ENCODE data around the gene VPREB1. TPM values are rescaled to one million over a fixed set of nuclear protein-coding genes. Genes with fewer than 3 reads are reported as not detected.

VPREB1 gene
- total and polyA plus RNA-seq, 2 of the 4 experiments (the other 2 are of a cell fraction), result not detected

DNA sequence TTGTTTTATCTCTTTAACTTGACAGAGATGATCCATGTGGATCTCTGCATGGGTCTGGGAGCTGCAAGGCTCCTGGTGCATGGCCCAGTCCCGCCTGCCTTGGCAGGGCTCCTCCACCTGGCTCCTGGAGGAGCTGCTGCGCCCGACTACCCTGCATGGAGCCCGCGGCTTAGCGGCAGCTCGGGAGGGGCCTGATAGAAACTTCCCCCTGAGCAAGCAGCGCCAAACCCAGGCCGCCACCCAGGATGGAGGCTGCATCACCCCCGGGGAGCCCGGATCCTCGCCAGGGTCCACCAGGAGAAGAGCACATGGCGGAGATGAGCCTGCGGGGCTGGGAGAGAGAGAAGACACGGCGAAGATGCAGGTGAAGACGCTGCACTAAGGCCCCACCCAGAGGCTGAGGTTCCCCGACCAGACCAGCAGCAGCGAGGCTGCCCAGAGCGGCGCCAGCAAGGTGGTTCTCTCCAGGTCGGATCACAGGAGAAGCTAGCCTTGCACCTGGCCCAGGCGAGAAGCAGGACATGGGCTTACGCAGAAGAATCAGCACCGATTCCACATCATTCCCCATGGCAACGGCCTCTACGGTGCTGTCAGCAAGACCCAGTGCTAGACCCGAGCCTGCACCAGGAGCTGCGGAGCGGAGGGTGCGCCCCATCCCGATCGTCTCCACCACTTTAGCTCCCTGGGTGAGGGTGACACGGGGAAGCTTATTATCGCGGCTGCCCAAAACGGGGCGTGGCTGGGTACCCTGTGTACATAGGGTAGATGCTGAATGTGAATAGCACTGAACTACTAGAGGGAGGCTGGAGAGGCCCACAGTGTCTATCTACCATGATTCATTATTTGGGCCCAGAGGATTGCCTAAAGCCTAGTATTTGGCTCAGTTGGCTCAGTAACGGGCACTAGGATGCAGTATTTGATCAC lies 41.3 kb upstream of the VPREB1 start:
- Histone ChIP-seq H3K4me2 (ENCODE audit: low read depth, low read length) (no peak overlapping the region), H3K4me1 (ENCODE audit: control insufficient read depth, insufficient read depth, low read length) (no peaks in the 10 kb centered on the region), H3K79me1 (ENCODE audit: low read depth in 1 of 2, low read length in 2 of 2) (no peaks in the 10 kb centered on the region), H3K23ac (ENCODE audit: low read depth, low read length) (no peak overlapping the region), H3K9me1 (ENCODE audit: insufficient read depth, low read length) (no peaks in the 10 kb centered on the region), H4K5ac (ENCODE audit: low read depth, low read length) (no peak overlapping the region), H2AK5ac (ENCODE audit: low read depth, low read length) (no peak overlapping the region), H2BK20ac (ENCODE audit: low read depth, low read length) (no peak overlapping the region), H3K27me3 (ENCODE audit: control insufficient read depth, insufficient read depth, low read length) (peaks cover 43% of the 10 kb centered on the region), H4K8ac (ENCODE audit: low read depth in 2 of 2, low read length in 2 of 2) (no peak overlapping the region), H4K91ac (ENCODE audit: insufficient read depth, low read depth, low read length) (no peak overlapping the region), H2AFZ (replicated peaks; ENCODE audit: low read length, poor library complexity) (no peak overlapping the region), H2AK9ac (replicated peaks; ENCODE audit: low read depth, low read length, poor library complexity) (no peak overlapping the region), H3K56ac (ENCODE audit: extremely low read depth, insufficient read depth, low read length) (no peak overlapping the region), H3K14ac (replicated peaks; ENCODE audit: low read depth, low read length) (no peak overlapping the region), H3K9ac (ENCODE audit: low read depth, low read length) (no peak overlapping the region), H3K9me3 (ENCODE audit: control insufficient read depth, insufficient read depth, low read length) (no peaks in the 10 kb centered on the region), H2BK15ac (ENCODE audit: low read depth, low read length) (no peak overlapping the region), H3K18ac (ENCODE audit: low read depth, low read length) (no peak overlapping the region), H3K4ac (ENCODE audit: low read depth, low read length) (no peak overlapping the region), H3K36me3 (ENCODE audit: control insufficient read depth, insufficient read depth, low read length) (no peaks in the 10 kb centered on the region), H4K20me1 (ENCODE audit: insufficient read depth, low read length) (no peaks in the 10 kb centered on the region), H3K4me3 (ENCODE audit: insufficient read depth, low read depth, low read length) (no peak overlapping the region), H2BK5ac (ENCODE audit: low read depth, low read length, poor library complexity, severe bottlenecking) (no peak overlapping the region), H3K27ac (ENCODE audit: insufficient read depth, low read length) (no peak overlapping the region), H2BK120ac (ENCODE audit: low read depth, low read length) (no peak overlapping the region)
- ChIA-PET POLR2A (ENCODE audit: unreplicated experiment) (no interaction called here), CTCF (interaction anchor here (1.2 kb wide), 1 partner anchor 37 kb away, joined by 3 read pairs; no protein-coding TSS in a partner anchor)
- DNase-seq, result no peak
- no TSS peak for BruUV-seq (replicated peaks)
- WGBS, 2 experiments (ENCODE audit: extremely low coverage in 2 of 2, insufficient read length in 1 of 2), result 47% methylated on average over 22 of the region's 39 CpGs; no CpG with 5 or more reads in 1 of the 2 experiments
- no peak for ATAC-seq (ENCODE audit: low read depth)
- intact Hi-C loops (cut with micrococcal nuclease) (loop anchor here (10.0 kb wide), 1 partner anchor 121 kb away; no protein-coding TSS in a partner anchor), dilution Hi-C loops (cut with HindIII; ENCODE audit: low sequenced_read_pairs, unreplicated experiment) (no loop called here), in situ Hi-C loops (cut with MboI; ENCODE audit: low sequenced_read_pairs) (no loop called here)
- no peak for TF ChIP-seq CEBPB (IDR thresholded peaks at IDR 0.05; ENCODE audit: low read depth, low read length)
- no peak for TF ChIP-seq POLR2A (IDR thresholded peaks at IDR 0.05; ENCODE audit: low read depth, low read length)
- no peak for TF ChIP-seq RAD21 (IDR thresholded peaks at IDR 0.05; ENCODE audit: low read length)
- TF ChIP-seq RFX5 (IDR thresholded peaks at IDR 0.05; ENCODE audit: low read depth, low read length), result no peak
- TF ChIP-seq CHD1 (IDR thresholded peaks at IDR 0.05; ENCODE audit: low read depth, low read length), result no peak
- no peak for TF ChIP-seq SMC3 (IDR thresholded peaks at IDR 0.05; ENCODE audit: low read depth, low read length)
- no peak for TF ChIP-seq MAFK (IDR thresholded peaks at IDR 0.05; ENCODE audit: low read depth, low read length)
- no peak for TF ChIP-seq MXI1 (IDR thresholded peaks at IDR 0.05; ENCODE audit: borderline replicate concordance, low read depth, low read length)
- TF ChIP-seq BHLHE40 (IDR thresholded peaks at IDR 0.05; ENCODE audit: low read depth, low read length), result no peak
- no peak for TF ChIP-seq MAZ (IDR thresholded peaks at IDR 0.05; ENCODE audit: borderline replicate concordance, low read depth, low read length)
- TF ChIP-seq, protein P1, sequence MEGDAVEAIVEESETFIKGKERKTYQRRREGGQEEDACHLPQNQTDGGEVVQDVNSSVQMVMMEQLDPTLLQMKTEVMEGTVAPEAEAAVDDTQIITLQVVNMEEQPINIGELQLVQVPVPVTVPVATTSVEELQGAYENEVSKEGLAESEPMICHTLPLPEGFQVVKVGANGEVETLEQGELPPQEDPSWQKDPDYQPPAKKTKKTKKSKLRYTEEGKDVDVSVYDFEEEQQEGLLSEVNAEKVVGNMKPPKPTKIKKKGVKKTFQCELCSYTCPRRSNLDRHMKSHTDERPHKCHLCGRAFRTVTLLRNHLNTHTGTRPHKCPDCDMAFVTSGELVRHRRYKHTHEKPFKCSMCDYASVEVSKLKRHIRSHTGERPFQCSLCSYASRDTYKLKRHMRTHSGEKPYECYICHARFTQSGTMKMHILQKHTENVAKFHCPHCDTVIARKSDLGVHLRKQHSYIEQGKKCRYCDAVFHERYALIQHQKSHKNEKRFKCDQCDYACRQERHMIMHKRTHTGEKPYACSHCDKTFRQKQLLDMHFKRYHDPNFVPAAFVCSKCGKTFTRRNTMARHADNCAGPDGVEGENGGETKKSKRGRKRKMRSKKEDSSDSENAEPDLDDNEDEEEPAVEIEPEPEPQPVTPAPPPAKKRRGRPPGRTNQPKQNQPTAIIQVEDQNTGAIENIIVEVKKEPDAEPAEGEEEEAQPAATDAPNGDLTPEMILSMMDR (conservative IDR thresholded peaks at IDR 0.05; ENCODE audit: low read depth, low read length), result no peak
- no peak for TF ChIP-seq FOS (IDR thresholded peaks at IDR 0.05; ENCODE audit: low read depth, low read length)
- TF ChIP-seq RCOR1 (IDR thresholded peaks at IDR 0.05; ENCODE audit: insufficient replicate concordance, low read length), result no peak
- TF ChIP-seq, protein P2, sequence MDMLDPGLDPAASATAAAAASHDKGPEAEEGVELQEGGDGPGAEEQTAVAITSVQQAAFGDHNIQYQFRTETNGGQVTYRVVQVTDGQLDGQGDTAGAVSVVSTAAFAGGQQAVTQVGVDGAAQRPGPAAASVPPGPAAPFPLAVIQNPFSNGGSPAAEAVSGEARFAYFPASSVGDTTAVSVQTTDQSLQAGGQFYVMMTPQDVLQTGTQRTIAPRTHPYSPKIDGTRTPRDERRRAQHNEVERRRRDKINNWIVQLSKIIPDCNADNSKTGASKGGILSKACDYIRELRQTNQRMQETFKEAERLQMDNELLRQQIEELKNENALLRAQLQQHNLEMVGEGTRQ (IDR thresholded peaks at IDR 0.05; ENCODE audit: low read depth, low read length), result no peak
- no peak for TF ChIP-seq NFE2L2 (IDR thresholded peaks at IDR 0.05; ENCODE audit: low read depth, low read length)
